HG02759 (cell line): ENCODE measurements around the gene DPYSL4.

Experiments used
- ATAC-seq: cut with Tn5 transposase; IDR thresholded peaks from one replicate; pipeline ENCODE4 v1.9.1; 2021; ENCODE audit warnings: mild to moderate bottlenecking, moderate library complexity; ENCODE audit not compliant: unreplicated experiment

DPYSL4 gene

DNA sequence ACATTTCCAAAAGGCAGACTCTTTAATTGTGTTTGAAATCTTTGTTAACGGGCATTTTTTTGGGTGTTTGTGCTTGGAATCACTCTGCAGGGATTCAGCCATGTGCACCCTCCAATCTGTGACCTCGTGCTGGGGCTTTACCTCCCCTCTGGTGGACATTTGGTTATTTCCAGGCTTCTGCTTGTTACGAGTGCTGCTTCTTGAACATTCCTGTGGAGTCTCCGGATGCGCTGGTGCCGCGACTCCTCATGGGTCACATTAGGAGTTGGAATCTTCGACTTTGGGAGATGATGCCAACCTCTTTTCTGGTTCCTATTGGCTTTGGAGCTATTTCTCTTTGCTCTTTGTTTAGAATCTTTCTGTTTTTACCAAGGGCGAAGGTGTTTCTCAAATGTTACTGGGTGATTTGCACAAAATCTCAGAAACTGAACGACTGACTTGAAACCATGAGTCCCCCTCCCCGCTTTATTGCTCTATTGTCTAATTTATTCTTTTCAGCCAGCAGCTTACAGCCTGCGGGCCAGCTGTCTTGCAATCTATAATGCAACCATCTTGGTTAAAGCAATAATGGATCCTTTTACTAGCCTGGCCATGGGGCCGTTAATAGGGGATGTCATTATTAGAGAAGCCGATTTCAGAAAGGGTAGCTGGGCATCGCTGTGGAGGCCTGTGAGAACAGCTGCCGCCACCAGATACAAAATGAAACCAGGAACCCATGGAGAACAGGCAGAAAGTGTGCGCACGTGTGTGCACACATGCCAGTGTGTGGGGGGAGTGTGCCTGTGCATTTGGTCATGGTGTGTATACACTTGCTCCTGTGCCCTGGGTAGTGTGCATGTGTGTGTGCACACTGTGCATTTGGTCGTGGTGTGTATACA is 9.9 kb upstream of the DPYSL4 start:
- ATAC-seq: no peak

DNA sequence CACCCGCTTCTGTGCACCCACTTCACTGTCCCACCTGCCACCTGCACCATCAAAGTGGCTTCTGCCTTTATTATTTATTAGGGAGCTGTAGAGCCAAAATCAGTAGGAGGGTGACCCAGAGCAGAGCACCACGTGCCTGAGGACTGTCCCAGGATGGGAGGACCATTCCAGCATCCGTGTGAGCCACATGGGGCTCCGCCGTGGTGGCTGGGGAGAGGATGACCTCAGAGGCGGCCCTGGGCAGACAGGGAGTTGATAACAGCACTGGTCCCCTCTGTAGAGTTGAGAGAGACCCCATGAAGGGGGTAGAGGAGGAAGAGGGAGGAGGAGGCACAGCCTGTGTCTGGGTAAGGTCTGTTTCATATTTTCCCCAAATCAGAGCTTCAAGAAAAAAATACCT is 8.7 kb upstream of the DPYSL4 start:
- ATAC-seq: no peak

DNA sequence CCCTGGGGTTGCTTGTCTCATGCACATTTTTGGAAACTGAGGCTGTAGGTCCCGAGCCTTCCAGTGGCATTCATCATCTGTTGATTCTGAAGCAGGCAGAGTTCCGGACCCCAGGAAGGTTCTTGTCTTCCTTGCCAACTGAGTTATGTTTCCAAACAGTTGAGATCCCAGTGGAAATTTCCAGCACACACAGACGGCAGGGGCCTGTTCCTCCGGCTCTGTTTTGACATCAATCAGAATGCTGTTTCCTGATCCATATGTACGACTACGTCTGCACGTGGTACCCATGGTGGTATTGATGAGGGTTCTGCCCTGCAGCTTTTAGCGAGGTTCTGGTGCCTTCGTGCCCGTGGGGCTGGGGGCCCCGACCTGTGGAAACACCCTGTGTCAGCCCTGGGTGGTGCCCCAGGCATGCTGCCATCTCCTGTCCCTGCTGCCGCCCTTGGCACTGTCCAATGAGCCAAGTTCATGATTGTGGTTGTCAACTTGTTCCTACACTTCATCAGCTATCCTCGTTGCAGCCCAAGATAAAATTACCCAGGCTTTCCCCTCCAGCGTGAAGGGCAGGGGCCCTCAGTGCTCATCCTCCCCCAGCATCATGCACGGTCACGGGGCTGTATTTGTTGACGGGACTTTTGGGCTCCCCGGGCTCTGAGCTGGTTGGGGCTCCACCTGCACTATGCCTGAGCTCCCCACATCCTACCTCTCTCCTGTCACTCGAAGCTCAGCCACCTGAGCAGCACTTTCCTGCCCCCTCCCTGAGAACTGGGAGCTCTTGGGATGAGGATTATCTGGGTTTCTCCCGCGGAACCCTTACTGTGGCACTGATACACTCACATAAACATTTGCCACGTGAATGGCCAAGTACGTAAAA is 7.8 kb upstream of the DPYSL4 start:
- ATAC-seq: no peak

DNA sequence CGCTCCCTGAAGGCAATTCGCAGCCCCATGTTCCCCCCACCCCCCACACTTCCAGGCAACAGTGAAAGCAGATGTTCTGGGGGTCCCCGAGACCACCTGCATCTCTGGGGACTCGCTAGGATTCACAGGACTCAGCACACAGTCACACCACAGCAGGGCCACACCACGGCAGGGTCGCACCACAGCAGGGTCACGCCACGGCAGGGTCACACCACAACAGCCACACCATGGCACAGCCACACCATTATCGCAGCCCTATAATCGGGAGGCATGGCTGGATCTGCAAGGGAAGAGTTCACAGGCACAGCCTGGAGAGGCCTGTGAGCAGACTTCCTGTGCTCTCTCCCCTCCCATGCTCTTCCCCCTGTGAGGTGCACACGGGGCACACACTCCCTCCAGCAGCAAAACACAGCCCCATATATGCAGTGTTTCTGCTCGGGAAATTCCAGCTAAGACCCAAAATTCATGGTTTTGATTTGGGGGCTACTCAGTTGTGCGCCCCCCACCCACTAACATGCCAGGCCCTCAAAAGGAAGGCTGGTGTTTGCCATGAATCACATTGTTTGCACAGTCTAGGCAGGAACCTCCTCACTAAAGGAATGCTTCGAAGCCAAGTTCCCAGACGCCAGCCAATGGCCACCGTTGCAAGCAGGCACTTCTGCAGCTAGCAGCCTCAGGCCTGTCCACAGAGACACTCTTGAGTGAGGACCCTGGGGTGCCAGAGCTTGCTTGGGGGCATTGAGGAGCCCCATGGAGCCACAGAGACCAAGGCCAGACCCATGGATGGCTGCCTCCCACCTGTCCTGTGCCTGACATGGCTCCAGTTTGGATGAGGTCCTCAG is 7.0 kb upstream of the DPYSL4 start:
- no peak for ATAC-seq

DNA sequence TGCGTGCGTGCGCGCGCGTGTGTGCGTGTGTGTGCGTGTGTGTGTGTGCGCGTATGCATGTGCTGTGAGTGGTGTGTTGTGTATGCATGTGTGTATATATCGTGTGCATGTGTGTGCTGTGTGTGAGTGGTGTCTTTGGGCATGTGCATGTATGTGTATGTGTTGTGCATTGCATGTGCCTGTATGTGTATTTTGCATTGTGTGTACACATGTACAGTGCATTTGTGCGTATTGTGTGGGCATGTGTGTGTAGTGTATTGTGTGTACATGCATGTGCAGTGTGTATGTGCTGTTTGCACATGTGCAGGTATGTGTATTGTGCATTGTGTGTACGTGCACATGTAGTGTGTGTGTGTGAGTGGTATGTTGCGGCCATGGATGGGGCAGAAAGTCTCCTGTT is 6.0 kb upstream of the DPYSL4 start:
- no peak for ATAC-seq

DNA sequence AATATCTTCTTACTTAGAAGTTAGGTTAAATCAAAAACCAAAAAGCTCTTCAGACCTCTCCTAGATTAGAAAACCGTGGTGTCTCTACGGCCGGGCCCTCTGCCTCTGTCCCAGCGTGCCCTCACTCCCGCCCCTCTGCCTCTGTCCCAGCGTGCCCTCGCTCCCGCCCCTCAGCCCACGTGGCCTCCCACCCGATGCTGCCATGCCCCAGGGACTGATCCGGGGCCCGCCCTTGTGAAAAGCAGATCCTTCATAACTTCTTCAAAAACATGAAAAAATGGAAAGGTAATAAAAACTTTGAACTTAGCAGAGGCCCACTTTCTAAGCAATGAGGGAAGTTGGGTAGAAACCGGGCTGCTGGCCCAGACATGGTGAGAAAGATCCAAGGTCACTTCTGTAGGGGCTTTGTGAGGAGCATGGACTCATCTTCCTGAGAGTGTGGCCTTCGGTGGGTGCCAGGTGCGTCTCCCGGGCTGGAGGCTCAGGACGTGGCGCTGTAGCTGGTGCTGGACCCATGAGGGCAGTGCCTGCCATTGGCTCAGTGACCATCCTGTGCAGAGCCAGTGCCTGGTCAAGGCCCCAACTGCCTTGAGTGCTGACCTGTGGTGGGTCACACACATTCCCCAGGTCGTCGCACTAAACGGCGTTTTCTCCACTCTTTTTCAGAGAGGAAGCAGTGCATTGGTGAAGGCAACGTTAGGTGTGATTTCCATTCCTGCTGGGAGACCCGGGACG is 4.9 kb upstream of the DPYSL4 start:
- no peak for ATAC-seq

DNA sequence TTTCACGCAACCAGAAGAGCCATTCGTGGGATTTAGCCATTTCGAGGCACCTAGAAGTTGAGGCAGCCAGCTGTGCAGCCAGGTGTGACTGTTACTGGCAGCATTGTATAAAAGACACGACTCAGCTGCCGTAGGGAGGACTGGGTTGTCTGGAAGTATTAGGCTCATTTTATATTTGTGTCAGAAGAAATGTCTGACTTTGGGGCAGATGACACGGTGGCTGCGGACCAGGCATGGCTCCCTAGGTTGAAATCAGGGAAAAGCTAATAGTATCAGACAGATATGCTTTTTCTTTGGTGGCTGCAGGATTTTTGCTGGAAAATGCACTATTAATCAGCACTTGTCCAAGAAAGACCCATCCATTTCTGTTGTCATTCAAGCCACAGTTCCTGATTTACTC is 4.2 kb upstream of the DPYSL4 start:
- ATAC-seq: no peak

DNA sequence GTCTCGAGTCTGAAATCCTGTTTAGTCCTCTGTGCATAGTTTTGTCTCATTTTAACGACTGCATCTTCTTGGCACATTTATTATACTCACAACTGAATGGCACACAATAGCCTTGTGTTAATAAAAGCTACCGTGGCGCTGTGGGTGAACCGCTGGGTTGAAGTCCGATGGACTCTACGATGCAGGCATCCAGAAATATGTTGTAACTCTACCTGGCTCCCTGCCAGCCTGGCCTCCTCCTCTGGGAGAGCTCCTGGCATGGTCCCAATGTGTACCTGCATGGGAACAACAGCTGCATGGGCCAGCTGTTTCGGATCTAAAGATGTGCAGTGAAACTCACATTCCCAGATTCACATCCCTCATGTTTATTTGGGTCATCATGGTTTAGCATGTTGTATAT is 3.7 kb upstream of the DPYSL4 start:
- ATAC-seq: no peak

DNA sequence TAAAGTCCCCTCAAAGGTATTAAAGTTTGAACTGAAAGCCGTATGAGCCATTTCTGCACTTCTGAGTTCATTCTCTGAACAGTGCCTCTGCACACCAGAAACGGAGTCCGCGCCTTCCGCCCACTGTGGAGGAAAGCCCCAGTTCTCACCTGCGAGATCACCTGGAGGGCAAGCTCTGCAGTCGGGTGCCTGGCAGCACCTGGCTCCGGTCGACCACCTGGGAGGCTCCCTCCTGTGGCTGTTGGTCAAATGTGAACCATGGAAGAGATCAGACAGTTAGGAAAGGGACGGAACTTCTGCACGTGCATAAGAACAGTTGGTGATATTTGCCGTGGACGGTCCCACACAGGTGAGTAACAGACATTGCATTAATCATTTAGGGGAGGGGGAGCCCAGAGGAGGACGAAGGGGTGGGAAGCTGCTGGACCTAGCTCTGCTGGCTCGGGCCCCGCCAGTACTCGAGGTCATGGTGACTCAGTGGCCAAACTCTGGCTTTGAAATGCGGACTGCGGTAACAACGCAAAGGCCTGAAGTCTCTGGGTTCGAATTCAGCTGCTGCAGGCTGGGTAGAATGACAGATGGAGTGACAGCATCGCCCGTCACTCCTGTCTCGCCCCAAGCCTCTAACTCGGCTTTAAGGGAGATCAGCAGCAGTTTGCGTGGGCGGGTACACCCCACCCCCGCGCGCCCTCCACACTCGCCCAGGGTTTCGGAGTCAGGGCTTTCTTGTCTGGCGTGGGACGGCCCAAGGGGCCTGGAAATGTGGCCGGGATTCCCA is 1.7 kb upstream of the DPYSL4 start:
- ATAC-seq: no peak

DNA sequence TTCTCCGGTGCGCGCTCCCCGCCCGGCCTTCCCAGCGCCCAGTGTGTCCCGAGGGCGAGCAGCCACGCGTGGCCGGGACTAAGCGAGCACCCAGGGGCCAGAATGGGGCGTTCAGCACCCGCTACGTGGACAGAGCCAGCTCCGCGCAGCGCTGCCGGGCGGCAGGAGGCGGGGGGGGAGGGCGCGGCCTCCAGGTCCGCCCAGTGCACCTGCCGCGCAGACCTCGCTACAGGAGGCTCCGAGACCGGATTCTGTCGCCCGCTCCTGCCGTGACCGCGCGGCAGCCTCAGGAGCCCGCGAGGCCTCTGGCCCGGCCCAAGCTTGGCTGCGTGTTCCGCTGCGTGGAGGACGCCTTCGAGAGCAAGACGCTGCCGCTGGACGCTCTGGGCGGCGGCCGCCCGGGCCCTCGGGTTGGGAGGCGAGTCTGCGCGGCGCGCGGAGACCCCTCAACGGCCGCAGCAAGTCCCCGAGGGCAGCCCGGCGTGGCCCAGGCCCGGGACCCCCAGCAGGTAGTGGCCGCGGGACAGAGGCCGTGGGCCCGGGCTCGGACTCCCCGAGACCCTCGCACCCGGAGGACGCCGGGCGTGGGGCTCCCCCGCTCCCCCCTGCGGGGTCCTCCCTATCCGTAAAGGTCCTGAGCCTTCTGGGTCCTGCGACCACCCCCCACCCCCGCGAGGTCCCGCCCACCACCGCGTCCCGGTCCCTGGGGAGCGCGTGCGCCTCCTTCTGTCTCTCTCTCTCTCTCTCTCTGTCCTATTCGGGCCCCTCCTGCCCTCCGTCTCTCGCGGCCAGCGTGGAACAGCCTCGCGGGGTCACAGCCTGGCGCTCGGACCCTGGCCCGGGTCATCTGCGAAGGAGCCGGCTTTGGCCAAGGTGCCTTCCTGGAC is 904 bp upstream of the DPYSL4 start:
- no peak for ATAC-seq

DNA sequence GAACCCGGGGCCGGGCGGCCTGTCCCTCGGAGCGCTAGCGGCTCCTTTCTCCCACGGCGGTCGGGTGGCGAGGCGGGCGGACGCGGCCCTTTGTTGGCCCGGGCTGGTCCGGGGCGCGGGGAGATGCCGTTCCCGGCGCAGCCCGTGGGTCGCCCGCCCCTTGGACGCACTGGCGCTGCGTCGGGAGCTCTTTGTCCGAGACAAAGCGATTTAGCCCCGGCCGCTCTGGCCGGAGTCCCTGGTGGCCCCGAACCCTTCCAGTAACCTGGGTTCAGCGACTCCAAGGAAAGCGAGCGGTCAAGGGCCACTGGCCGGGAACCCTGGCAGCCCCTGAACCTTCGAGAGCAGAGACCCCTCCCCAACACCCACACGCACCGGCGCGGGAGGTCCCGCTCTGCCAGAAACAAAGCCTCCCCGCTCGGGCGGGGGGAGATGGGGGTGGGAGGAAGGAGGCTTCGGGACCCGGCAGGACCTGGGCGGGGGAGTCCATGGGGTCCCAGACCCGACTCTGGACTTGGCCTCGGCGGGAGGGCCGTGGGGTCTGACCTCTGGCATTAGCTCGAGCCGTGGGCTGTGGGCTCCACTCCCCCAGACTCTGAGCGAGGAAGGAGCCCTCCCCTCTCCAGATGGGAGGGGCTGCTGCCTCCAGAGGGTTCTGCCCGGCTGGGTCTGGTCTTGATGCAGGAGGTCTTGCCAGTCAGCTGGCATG is 836 bp downstream of the DPYSL4 start:
- peak; percentile 32 for ATAC-seq

DNA sequence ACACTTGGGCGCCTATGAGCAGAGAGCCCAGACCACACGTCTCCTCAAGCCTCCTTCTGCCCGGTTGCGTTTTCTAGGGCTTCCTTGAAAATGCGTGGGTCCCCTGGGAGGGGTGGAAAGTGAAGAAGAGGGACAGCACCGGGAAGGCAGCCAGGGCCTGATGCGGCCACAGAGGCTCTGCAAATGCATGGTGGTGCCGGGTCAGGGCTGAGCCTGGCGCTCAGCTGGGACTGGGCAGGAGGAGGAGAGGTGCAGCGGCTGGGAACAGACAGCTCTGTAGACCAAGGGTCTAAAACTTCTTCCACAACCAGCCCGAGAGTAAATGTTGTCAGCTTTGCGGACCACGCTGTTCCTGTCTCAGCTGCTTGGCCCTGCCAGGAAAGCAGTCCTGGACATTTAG is 1.6 kb downstream of the DPYSL4 start:
- no peak for ATAC-seq

DNA sequence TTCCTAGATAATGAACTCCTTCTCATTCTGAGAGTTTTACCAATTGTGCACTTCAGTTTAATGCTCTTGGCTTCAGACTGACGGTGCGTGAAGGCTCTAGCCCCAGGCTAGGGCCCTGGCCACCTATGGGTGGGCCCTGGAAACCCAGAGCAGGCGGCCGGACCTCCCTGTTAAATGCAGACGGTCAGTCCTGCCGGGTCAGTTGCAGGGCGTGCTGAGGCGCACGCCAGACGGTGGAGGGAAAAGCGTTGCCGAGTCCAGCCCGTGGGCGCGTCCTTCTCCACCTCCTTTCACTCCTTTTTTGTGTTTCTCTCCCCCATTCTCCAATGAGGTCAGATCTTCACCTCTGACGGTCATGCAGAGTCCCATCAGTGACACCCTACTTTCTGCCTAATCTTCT is 2.3 kb downstream of the DPYSL4 start:
- ATAC-seq: no peak

DNA sequence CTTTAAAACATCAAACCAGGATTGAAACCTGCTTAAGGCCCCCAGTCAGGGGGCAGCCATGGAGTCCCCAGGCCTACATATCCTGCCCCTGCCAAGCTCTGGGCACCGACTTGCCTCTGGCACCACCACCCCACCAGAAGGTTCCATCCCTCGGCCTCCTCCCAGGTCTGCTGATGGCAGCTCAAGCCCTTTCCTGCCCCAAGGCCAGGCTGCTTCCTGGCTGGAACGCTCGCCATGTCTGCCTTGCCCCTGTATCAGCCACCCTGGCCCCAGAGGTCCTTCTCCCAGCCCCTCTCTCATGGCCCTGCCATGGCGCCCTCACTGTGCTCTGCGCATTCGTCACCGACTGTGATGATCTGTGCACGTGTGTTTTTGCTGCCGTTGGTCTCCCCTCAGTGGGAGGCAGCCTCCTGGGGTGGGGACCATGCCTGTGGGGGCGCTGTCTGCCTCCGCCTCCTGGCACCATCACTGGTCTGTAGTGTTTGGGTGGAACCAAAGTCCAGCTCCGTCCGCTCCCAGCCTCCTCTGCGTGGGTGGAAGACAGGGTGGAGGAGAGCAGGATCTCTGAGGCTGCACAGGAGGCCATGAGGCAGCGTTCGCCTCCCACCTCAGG is 3.2 kb downstream of the DPYSL4 start:
- ATAC-seq: no peak

DNA sequence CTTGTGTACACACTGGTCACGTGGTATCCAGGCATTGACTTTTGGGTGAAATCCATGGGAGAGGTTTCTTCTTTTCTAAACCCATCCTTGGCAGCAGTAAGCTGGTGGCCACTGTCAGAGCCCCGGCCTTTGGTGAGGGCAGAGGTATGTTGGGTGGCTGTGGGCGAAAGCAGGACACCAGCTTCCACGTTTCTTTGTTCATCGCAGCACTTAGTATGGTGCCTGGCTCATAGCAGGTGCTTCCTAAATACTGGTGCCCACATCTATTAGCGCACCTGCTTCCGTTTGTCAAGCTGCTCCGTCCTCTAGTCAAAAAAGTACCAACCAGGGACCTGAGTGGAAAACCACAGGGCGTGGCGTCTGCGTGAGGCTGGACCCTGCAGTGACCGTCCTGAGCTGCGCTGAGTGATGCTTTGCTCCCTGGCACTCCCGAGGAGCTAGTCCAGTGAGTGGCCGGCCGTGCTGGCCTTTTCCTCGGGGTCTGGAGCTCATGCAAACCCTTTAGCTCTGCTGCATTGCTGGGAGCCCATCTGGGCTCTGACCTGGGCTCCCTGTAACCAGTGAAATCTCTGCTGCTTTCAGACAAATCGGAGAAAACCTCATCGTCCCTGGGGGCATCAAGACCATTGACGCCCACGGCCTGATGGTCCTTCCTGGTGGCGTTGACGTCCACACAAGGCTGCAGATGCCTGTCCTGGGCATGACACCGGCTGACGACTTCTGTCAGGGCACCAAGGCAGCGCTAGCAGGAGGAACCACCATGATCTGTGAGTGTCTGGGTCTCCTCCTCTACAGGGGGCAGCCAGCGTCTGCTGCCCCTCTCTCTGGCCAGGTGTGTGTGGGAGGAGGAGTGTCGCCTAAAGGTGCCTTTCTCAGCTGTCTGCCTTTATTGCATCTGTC is 5.6 kb downstream of the DPYSL4 start:
- no peak for ATAC-seq

DNA sequence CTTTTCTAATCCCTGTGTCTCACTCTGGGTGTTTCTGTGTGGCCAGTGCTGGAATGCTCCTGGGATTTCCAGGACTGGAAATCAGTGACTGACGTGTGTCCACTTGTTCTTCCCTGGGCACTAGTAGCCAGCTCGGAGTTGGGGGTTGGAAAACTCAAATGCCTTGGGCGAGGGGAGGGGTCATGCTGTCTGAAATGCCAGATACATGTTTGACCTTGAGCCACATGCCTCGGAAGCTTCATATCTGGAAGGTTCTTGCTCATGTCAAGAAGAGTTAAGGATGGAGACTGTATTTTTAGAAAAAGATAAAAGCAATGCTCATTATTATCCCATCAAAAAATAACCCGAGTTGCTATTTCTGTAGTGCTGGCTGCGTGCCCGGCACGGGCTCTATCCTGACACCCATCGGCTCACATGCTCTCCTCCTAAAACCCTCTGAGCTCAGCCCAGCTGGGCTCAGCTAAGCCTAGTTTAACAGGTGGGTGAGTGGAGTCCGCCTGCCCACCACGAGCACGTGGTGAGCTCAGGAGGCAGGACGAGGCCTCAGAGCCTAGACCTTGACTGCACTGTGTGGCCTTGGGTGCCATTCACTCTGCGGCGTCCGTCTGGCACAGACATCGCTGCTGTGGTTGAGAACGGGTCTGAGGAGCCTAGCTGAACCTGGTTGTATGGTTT is 6.4 kb downstream of the DPYSL4 start:
- no peak for ATAC-seq
